HEK293T (cell line): Measurements from ENCODE around the gene CDRT4.

Experiments
- CTCF ChIA-PET: fragments of 350-600 bp; formaldehyde crosslinking; extraction: SDS; loops from one replicate; lab custom pipeline; 2021; ENCODE audit warnings: antibody characterized with exemption, inconsistent platforms; lab: Yijun Ruan, JAX
- POLR2A ChIA-PET: fragments of 350-600 bp; formaldehyde crosslinking; extraction: SDS; loops from one replicate; lab custom pipeline; 2020; ENCODE audit warnings: antibody characterized with exemption, inconsistent platforms; lab: Yijun Ruan, JAX
- DNase-seq: peaks from one replicate; pipeline ENCODE4 v3.0.0; 2012; ENCODE audit warnings: mixed read lengths; ENCODE audit errors: extremely low spot score
- ARNT ChIP-seq: fragments of 450-650 bp; IDR thresholded peaks from 2 replicates; pipeline ENCODE4 v1.6.1; 2017; ENCODE audit warnings: mild to moderate bottlenecking
- BHLHE40 ChIP-seq: fragments of 450-650 bp; IDR thresholded peaks from 2 replicates; pipeline ENCODE4 v1.6.1; 2016; ENCODE audit warnings: mild to moderate bottlenecking, moderate library complexity, borderline replicate concordance
- CTBP1 ChIP-seq: fragments of 450-650 bp; IDR thresholded peaks from 2 replicates; pipeline ENCODE4 v1.6.1; 2016; ENCODE audit warnings: borderline replicate concordance
- ELF4 ChIP-seq: fragments of 450-650 bp; IDR thresholded peaks from 2 replicates; pipeline ENCODE4 v1.6.1; 2017; ENCODE audit warnings: antibody characterized with exemption
- FOXA1 ChIP-seq: fragments of 450-650 bp; IDR thresholded peaks from 2 replicates; pipeline ENCODE4 v1.6.1; 2016; ENCODE audit warnings: mild to moderate bottlenecking
- FOXK2 ChIP-seq: fragments of 450-650 bp; IDR thresholded peaks from 2 replicates; pipeline ENCODE4 v1.6.1; 2016; ENCODE audit warnings: mild to moderate bottlenecking
- FOXM1 ChIP-seq: fragments of 450-650 bp; IDR thresholded peaks from 2 replicates; pipeline ENCODE4 v1.6.1; 2017; ENCODE audit warnings: mild to moderate bottlenecking, borderline replicate concordance
- HDGF ChIP-seq: fragments of 450-650 bp; IDR thresholded peaks from 2 replicates; pipeline ENCODE4 v1.6.1; 2017; ENCODE audit warnings: antibody characterized with exemption, borderline replicate concordance
- L3MBTL2 ChIP-seq: fragments of 450-650 bp; conservative IDR thresholded peaks from 2 replicates; pipeline ENCODE4 v1.6.1; 2016; ENCODE audit warnings: mild to moderate bottlenecking
- LEF1 ChIP-seq: fragments of 450-650 bp; IDR thresholded peaks from 2 replicates; pipeline ENCODE4 v1.6.1; 2017; ENCODE audit warnings: mild to moderate bottlenecking, borderline replicate concordance
- NFRKB ChIP-seq: fragments of 450-650 bp; IDR thresholded peaks from 2 replicates; pipeline ENCODE4 v1.6.1; 2016; ENCODE audit warnings: mild to moderate bottlenecking, moderate library complexity
- SP1 ChIP-seq: fragments of 450-650 bp; IDR thresholded peaks from 2 replicates; pipeline ENCODE4 v1.6.1; 2017
- SUZ12 ChIP-seq: fragments of 450-650 bp; IDR thresholded peaks from 2 replicates; pipeline ENCODE4 v1.6.1; 2016; ENCODE audit warnings: mild to moderate bottlenecking
- TARDBP ChIP-seq: fragments of 450-650 bp; IDR thresholded peaks from 2 replicates; pipeline ENCODE4 v1.6.1; 2016
- ZNF384 ChIP-seq: fragments of 450-650 bp; IDR thresholded peaks from 2 replicates; pipeline ENCODE4 v1.6.1; 2016
- TF ChIP-seq, protein P1 (sequence below): fragments of 450-650 bp; IDR thresholded peaks from 2 replicates; pipeline ENCODE4 v1.6.1; 2016

The CDRT4 gene

DNA sequence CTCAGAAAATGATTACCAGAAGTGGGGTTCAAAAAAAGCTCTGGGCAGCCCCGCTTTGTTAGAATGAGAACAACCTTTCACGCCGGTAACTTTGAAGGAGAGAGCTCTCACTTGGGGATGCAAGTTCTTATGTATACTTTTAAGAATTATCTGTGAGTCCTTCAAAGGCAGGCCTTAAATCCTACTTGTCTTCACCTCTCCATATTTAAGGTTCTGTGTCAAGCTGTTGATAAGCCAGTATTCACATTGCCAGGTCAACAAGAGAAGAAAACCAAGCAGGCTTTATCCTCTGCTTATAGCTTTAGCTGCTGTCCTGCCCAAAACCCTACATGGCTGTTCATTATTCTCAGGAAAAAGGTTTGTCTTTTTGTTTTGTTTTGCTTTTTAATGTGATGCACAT, 42.9 kb downstream of the CDRT4 start:
- ChIA-PET POLR2A (no interaction called here), CTCF (no interaction called here)
- no peak for DNase-seq
- no peak for TF ChIP-seq NFRKB
- no peak for TF ChIP-seq BHLHE40
- no peak for TF ChIP-seq FOXA1

DNA sequence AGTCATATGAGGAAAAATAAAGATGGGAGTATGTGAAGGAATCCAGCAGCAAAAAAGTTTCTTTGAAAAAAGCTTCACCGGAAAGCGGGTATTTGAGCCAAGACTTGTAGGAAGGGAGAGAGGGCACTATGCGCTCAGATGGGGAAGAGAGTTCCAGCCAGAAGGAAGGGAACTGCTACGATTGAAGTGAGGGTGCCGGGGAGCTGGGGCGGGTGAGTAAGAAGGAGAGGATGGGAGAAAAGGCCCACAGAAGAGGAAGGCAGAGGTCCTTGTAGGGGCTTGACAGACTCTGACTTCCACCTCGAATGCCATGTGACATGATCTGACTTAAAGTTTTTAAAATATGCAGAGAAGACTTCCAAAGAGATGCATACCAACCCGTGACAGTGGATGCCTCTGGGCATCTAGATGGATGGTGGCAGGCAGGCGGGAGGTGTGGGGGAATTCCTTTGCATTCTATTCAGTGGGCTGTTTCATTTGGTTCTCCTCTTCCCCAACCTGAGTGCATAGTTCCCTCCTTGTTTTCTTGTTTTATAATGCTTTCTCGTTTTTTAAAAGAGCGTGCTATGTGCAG, 44.9 kb downstream of the CDRT4 start:
- ChIA-PET POLR2A (no interaction called here), CTCF (no interaction called here)
- no peak for TF ChIP-seq SP1
- TF ChIP-seq LEF1: no peak
- TF ChIP-seq TARDBP: no peak
- TF ChIP-seq L3MBTL2: no peak
- no peak for TF ChIP-seq ELF4
- TF ChIP-seq NFRKB: no peak
- TF ChIP-seq ARNT: no peak
- TF ChIP-seq FOXM1: no peak
- DNase-seq: no peak

DNA sequence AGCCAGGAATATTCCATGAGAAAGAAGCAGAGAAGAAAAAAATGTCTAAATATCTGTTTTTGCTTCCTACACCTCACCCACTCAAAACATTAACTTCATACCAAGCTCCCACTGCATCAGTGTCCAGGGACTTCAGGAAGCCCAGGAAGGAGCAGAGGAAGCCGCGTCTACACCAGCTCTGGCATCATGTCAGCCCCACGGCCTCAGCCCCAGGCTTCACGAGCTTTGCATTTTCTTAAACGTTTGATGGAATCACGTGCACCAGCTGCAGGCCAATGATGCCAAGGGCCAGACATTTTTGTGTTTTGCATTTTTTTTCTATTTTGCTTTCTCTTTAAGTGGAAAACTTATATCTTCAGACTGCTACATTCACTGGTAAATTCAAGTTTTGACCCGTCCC, 48.6 kb downstream of the CDRT4 start:
- POLR2A ChIA-PET: no interaction called here
- DNase-seq: no peak
- TF ChIP-seq BHLHE40 (no peak), ELF4 (no peak), HDGF (no peak), SP1 (no peak), TARDBP (no peak), L3MBTL2 (no peak)
- CTCF ChIA-PET: no interaction called here

DNA sequence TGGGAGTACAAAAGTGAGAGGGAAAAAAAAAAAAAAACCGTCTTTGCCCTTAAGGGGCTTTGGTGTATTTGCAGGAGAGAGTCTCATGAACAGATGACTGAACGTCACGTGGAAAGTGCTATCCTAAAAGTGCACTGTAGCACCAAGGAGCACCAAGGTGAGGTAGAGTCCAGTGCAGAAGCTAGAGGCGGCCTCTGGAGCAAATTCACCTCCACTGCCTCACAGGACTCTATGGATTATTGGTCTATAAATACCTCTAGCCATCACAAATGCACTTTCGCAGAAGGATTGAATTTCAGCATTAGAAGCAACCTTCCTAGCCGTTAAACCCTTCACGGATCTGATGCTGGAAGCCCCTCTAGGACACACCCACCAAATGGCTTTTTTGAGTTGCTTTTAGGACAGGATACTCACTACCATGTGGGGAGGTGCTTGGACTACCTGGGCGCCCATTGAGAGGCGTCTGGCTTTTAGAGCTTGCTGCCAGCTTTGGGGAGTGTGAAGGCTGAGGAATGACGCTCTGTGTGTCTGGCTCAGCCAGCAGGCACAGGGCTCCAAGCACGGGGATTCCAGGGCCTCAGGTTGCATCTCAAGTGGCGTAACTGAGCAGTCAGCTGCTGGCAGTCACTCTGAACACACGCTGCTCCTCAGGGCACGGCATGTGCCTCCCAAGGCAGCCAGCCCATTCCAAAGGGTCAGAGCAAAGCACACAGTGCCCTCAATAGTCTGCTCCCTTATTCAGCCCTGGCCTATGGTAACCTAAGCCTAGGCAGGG, 52.7 kb downstream of the CDRT4 start:
- no peak for DNase-seq
- POLR2A ChIA-PET: no interaction called here
- TF ChIP-seq HDGF: no peak
- CTCF ChIA-PET: no interaction called here

DNA sequence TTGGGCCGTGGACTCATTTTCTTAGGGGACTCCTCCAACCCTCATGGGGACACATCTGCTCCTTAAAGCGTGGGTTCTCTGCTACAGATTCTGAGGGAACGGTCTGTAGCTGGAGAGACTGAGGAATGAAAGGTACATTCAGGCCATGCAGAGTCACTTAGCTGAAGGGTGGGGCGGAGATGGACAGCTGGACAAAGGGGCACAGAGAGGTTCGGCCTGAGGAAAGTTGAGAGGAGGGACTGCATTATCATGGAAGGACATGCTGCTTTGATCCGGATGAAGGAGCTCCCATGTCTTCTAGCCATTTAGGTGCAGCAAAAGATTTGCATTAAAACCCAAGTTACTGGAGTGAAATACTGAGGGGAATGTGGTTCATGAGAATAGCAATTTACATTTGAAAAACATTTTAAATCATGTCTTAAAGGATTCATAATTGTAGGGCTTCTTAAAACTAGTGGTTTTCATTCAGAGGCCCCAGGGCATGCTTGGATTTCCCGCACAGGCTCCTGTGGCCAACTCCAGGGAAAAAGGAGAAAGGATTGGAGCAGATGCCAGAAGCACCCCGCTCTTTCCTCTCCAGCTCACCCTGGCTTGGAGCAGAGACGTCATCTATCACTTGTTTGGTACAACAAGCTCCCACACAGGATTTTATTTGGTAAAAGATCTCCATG, 54.2 kb downstream of the CDRT4 start:
- ChIA-PET POLR2A (no interaction called here), CTCF (no interaction called here)
- TF ChIP-seq TARDBP (no peak), BHLHE40 (no peak), FOXK2 (no peak), ARNT (no peak), SP1 (no peak)
- no peak for DNase-seq

DNA sequence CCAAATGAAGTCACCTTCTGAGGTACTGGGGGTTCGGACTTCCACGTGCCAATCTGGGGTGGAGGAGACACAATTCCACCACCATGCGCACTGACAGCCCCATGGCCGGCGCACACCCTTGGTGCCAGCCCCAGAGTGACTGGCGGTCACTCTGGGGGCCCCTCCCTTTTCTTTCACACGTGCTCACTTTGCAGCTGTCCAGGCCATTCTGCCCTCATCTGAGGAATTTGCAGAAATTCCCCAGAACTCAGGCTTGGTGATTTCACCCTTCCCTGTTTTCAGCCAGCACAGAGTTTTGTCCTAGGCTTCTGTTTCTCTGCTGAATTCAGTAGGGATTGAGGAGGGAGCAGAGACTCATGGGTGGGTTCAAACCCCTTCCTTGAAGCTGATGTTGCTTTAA, 54.8 kb downstream of the CDRT4 start:
- TF ChIP-seq SUZ12 (no peak), ARNT (no peak), SP1 (no peak), CTBP1 (no peak), FOXA1 (no peak), ZNF384 (no peak), NFRKB (no peak), LEF1 (no peak), ELF4 (no peak), FOXK2 (no peak), HDGF (no peak)
- TF ChIP-seq, protein P1, sequence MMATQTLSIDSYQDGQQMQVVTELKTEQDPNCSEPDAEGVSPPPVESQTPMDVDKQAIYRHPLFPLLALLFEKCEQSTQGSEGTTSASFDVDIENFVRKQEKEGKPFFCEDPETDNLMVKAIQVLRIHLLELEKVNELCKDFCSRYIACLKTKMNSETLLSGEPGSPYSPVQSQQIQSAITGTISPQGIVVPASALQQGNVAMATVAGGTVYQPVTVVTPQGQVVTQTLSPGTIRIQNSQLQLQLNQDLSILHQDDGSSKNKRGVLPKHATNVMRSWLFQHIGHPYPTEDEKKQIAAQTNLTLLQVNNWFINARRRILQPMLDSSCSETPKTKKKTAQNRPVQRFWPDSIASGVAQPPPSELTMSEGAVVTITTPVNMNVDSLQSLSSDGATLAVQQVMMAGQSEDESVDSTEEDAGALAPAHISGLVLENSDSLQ: no peak
- ChIA-PET POLR2A (no interaction called here), CTCF (no interaction called here)
- DNase-seq: no peak

DNA sequence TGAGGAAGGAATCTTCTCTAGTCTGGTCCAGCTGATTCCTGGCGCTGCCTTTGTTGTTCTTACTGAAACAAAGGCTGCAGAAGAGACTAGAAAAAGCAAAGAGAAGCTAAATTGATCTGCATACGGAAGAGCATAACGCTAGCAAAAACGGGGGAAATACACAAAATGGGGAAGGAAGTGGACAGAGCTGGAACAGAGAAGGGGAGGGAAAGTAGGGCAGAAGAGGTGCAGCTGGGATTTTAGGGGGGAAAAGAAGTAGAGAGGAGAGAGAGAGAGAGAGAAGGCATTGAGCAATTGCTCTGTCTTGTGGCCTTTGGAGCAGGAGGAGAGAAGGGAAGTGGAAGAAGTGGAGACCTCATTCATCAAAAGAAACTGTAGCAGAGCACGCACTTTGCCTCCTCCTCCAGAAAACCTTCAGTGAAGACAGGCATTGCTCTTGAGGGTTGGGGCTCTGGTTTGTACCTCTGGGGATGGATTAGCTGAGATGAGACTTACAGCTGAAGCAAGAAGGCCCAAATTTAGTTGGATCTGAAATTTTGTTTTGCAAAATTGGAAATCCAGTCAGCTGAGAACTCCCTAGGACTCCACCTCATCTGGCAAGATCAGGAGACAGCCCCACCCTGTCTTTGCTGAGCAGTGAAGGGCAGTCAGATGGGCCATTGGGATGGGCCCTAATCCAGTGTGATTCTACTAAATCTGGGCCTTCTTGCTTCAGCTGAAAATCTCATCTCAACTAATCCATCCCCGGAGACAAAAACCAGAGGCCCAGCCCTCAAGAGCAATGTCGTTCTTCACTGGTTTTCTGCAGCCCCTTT, 55.8 kb downstream of the CDRT4 start:
- TF ChIP-seq FOXM1 (no peak), SP1 (no peak), FOXK2 (no peak), ELF4 (no peak), L3MBTL2 (no peak), ZNF384 (no peak), HDGF (no peak), FOXA1 (no peak), NFRKB (no peak), SUZ12 (no peak), CTBP1 (no peak), TARDBP (no peak), BHLHE40 (no peak), LEF1 (no peak)
- CTCF ChIA-PET: no interaction called here
- no peak for DNase-seq
- POLR2A ChIA-PET: no interaction called here
